Endothelial cell of umbilical vein (primary cell): ENCODE results near the gene ETNK2. TPM values are rescaled to one million over a fixed set of nuclear protein-coding genes. Genes with fewer than 3 reads are reported as not detected.

Experiments
- BruUV-seq: library from RNA; stranded (reverse); fragments of 400-500 nt; replicated peaks from 2 replicates; lab custom pipeline; 2021; lab: Mats Ljungman, UMichigan
- CTCF ChIA-PET: fragments of 300-600, 350-600 bp; sonication (Branson Sonifier 250); formaldehyde crosslinking; loops from one replicate; lab custom pipeline; 2021; ENCODE audit warnings: antibody characterized with exemption, inconsistent platforms; lab: Charles Lee
- POLR2A ChIA-PET: fragments of 300-600, 350-600 bp; sonication (Branson Sonifier 250); formaldehyde crosslinking; loops from one replicate; lab custom pipeline; 2021; ENCODE audit warnings: antibody characterized with exemption, inconsistent platforms; lab: Charles Lee
- DNase-seq: peaks from one replicate; pipeline ENCODE4 v3.0.0-alpha.2; 2011; ENCODE audit warnings: low read depth, low spot score
- FAIRE-seq: peaks from 2 replicates; lab custom pipeline; 2011; peaks lifted over from hg19 to GRCh38; lab: Jason Lieb, UNC
- H2AFZ ChIP-seq: 2 replicates; pipeline ENCODE4 v1.6.0; 2012; ENCODE audit warnings: low read depth, low read length, control low read depth, inconsistent platforms
- H3K27ac ChIP-seq: 2 replicates; pipeline ENCODE4 v1.5.1; 2011; ENCODE audit warnings: low read depth, mild to moderate bottlenecking, control low read depth, low read length, moderate library complexity; ENCODE audit not compliant: insufficient read depth
- H3K27me3 ChIP-seq, 2 experiments: 2 replicates each; pipeline versions ENCODE4 v1.6.0 to v1.6.1; 2011; ENCODE audit warnings: low read length in 2 of 2, mixed read lengths in 1 of 2; ENCODE audit not compliant: control insufficient read depth in 2 of 2, insufficient read depth in 2 of 2
- H3K36me3 ChIP-seq, 2 experiments: 2 replicates in 1 of 2; 3 replicates in 1 of 2; pipeline ENCODE4 v1.5.1; 2011; ENCODE audit warnings: low read length in 2 of 2, mild to moderate bottlenecking in 1 of 2, moderate library complexity in 1 of 2; ENCODE audit not compliant: control insufficient read depth in 2 of 2, insufficient read depth in 2 of 2; ENCODE audit errors: extremely low read depth in 1 of 2
- H3K4me1 ChIP-seq: 3 replicates; pipeline ENCODE4 v1.5.1; 2011; ENCODE audit warnings: mild to moderate bottlenecking, low read length; ENCODE audit not compliant: control insufficient read depth, insufficient read depth; ENCODE audit errors: extremely low read depth
- H3K4me2 ChIP-seq: 2 replicates; pipeline ENCODE4 v1.6.1; 2011; ENCODE audit warnings: low read length, control low read depth, mixed read lengths; ENCODE audit not compliant: insufficient read depth
- H3K4me3 ChIP-seq, 3 experiments: fragments of 200-600 bp in 1 of 3; sonication (generic), shearing (Covaris generic) in 1 of 3; replicated peaks in 1 of 3; 2 replicates each; pipeline ENCODE4 v1.5.1; 2011 to 2016; ENCODE audit warnings: control low read depth in 3 of 3, low read length in 3 of 3, mild to moderate bottlenecking in 2 of 3, inconsistent platforms in 1 of 3, low read depth in 1 of 3, moderate library complexity in 1 of 3; ENCODE audit not compliant: insufficient read depth in 1 of 3
- H3K79me2 ChIP-seq: 2 replicates; pipeline ENCODE4 v1.6.0; 2012; ENCODE audit warnings: low read length, inconsistent platforms; ENCODE audit not compliant: control insufficient read depth, insufficient read depth
- H3K9ac ChIP-seq: replicated peaks from 2 replicates; pipeline ENCODE3; 2011; ENCODE audit warnings: low read length, control low read depth; ENCODE audit not compliant: insufficient read depth; ENCODE audit errors: extremely low read depth
- H3K9me1 ChIP-seq: replicated peaks from 3 replicates; pipeline ENCODE4 v1.6.0; 2011; ENCODE audit warnings: mild to moderate bottlenecking, low read length; ENCODE audit not compliant: control insufficient read depth, insufficient read depth; ENCODE audit errors: extremely low read depth
- H3K9me3 ChIP-seq: replicated peaks from 2 replicates; pipeline ENCODE4 v1.5.1; 2012; ENCODE audit warnings: low read length, inconsistent platforms; ENCODE audit not compliant: control insufficient read depth, insufficient read depth
- H4K20me1 ChIP-seq: replicated peaks from 2 replicates; pipeline ENCODE3; 2011; ENCODE audit warnings: mild to moderate bottlenecking, low read length; ENCODE audit not compliant: control insufficient read depth, insufficient read depth; ENCODE audit errors: extremely low read depth
- EZH2 ChIP-seq: IDR thresholded peaks from 2 replicates; pipeline ENCODE4 v1.6.1; 2012; ENCODE audit warnings: borderline replicate concordance, low read depth, mild to moderate bottlenecking, moderate library complexity, low read length, inconsistent platforms; ENCODE audit not compliant: severe bottlenecking
- FOS ChIP-seq: IDR thresholded peaks from 2 replicates; pipeline ENCODE4 v1.6.1; 2011; ENCODE audit warnings: mild to moderate bottlenecking, low read length, moderate library complexity, borderline replicate concordance; ENCODE audit not compliant: insufficient read depth
- GATA2 ChIP-seq: IDR thresholded peaks from 2 replicates; pipeline ENCODE4 v1.7.0; 2011; ENCODE audit warnings: low read depth, mild to moderate bottlenecking, moderate library complexity, mixed read lengths, low read length; ENCODE audit not compliant: insufficient read length, insufficient read depth
- JUN ChIP-seq: IDR thresholded peaks from 2 replicates; pipeline ENCODE4 v1.6.1; 2011; ENCODE audit warnings: borderline replicate concordance, low read depth; ENCODE audit not compliant: insufficient read length, insufficient read depth
- MYC ChIP-seq: IDR thresholded peaks from one replicate; pipeline ENCODE4 v1.6.1; 2011; ENCODE audit warnings: mild to moderate bottlenecking, low read depth, low read length
- POLR2A ChIP-seq: IDR thresholded peaks from 2 replicates; pipeline ENCODE4 v1.6.1; 2012; ENCODE audit warnings: low read depth, mild to moderate bottlenecking, control low read depth, low read length
- POLR2AphosphoS5 ChIP-seq: IDR thresholded peaks from 2 replicates; pipeline ENCODE4 v1.6.1; 2012; ENCODE audit warnings: low read depth, mild to moderate bottlenecking, control low read depth, low read length, moderate library complexity; ENCODE audit not compliant: insufficient read depth
- dilution Hi-C: fragments of 300-500 bp; cut with MboI; formaldehyde crosslinking; loops from one replicate; pipeline ENCODE4 v1.15.0; 2019; ENCODE audit warnings: low sequenced_read_pairs; ENCODE audit not compliant: extremely low pct_ligation_motif_present
- intact Hi-C: fragments of 100-400 bp; cut with micrococcal nuclease; formaldehyde crosslinking; loops from one replicate; pipeline ENCODE4 v1.10.0; 2022
- polyA plus RNA-seq, 4 experiments: library from polyadenylated mRNA; depleted of rRNA in 3 of 4; stranded (reverse) in 3 of 4; unstranded in 1 of 4; fragments of >200 nt; gene quantifications; 2 replicates each; pipeline versions ENCODE4 v1.2.1 to v1.2.3, GENCODE V29; 2011 to 2012; ENCODE audit warnings: missing spikeins in 1 of 4
- total RNA-seq: library from RNA; stranded (reverse); gene quantifications from 2 replicates; pipeline ENCODE4 v1.2.3, GENCODE V29; 2021
- TF ChIP-seq, protein P1 (sequence below), 2 donors: IDR thresholded peaks; 1 replicate in 1 of 2; 2 replicates in 1 of 2; pipeline ENCODE4 v1.5.1; 2011; ENCODE audit warnings: low read length in 2 of 2, mild to moderate bottlenecking in 2 of 2, moderate library complexity in 2 of 2, control low read depth in 1 of 2, inconsistent platforms in 1 of 2, low read depth in 1 of 2; ENCODE audit not compliant: insufficient read depth in 1 of 2; ENCODE audit errors: extremely low read depth in 1 of 2
- TF ChIP-seq, protein P2 (sequence below): IDR thresholded peaks from 2 replicates; pipeline ENCODE4 v1.6.1; 2011; ENCODE audit not compliant: insufficient read depth, insufficient read length

The ETNK2 gene
- total and polyA plus RNA-seq, 2 donors (not counting 3 experiments of a cell fraction or from before 2014, with no cell fraction given), result 13.5 to 27.5 TPM

DNA sequence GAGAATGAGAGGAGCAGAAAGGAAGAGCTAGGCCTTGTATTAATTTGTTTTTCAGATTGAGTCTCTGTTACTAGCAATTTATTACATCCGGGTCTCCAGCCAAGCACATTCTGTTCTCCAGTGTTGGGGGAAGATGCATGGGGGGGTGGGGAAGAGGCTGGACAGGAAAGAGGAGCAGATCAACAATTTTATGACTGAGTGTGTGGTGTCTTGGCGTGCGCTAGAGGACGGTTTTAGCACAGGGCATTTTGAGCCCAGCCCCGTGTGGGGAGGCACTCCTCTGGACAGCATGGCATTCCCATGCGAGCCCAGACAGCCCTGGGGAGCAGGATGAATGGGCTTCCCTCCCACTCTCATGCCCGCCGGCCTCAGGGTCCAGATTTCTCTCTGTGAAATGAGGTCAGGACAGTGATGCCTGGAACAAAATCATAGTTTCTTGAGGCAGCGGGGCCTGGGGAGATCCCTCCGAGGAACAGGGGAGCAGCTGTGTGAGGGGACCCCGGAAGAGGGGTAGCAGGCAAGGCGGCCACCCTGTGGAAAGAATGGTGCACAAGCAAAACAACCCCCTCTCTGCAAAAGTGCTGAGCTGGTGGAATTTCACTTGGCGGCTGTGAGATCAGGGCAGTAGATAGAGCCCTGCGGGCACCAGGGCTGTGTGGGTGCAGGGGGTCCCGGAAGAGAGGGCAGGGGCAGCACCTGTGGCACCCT lies 62.6 kb downstream of the ETNK2 start:
- no peaks in the 10 kb centered on the region for H3K27me3 ChIP-seq
- H3K9me3 ChIP-seq, result no peaks in the 10 kb centered on the region
- intact Hi-C loops, result no loop called here
- DNase-seq (peak; percentile 50), FAIRE-seq (peak; percentile 89)
- H4K20me1 ChIP-seq, result no peaks in the 10 kb centered on the region
- TF ChIP-seq POLR2AphosphoS5 (no peak), POLR2A (no peak), FOS (no peak)
- H3K4me1 ChIP-seq, result peaks cover 25% of the 10 kb centered on the region
- H3K9ac ChIP-seq, result no peak overlapping the region
- H3K4me2 ChIP-seq, result peak overlapping the region; percentile 23
- H3K9me1 ChIP-seq, result no peaks in the 10 kb centered on the region
- POLR2A ChIA-PET, result no interaction called here
- no peak overlapping the region for H3K4me3 ChIP-seq
- no TSS peak for BruUV-seq
- peak overlapping the region; percentile 6 for H3K27ac ChIP-seq
- dilution Hi-C loops, result no loop called here
- no peaks in the 10 kb centered on the region for H3K36me3 ChIP-seq
- H3K79me2 ChIP-seq, result peaks cover 24% of the 10 kb centered on the region
- CTCF ChIA-PET, result interaction anchor here (0.6 to 2.7 kb wide), 11 partner anchors 9 to 309 kb away, joined by 3 to 24 read pairs (median 4); partner anchors contain the start of gene SOX13
- no peak overlapping the region for H2AFZ ChIP-seq

DNA sequence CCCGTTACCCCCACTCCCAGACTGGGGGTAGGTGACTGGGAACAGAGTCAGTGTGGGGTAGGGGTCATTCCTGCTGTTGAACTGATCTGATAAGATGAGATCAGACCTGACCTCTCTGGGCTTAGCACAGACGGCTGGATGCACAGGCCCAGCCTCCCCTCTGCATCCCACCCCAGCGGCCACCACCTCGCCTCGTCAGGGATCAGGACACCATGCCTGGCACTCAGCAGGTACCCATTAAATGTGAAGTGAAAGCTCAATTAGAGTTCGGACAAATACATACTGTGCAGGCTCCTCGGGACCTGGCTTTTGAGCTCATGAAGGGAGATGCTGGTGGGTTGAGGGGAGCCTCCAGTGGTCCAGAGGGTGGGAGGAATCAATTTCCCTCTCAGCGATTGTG lies 63.2 kb downstream of the ETNK2 start:
- dilution Hi-C loops, result no loop called here
- H3K9me1 ChIP-seq, result no peaks in the 10 kb centered on the region
- H3K4me3 ChIP-seq, result no peak overlapping the region
- H3K4me2 ChIP-seq, result peak overlapping the region; percentile 23
- H3K4me1 ChIP-seq, result peaks cover 25% of the 10 kb centered on the region
- no peaks in the 10 kb centered on the region for H3K36me3 ChIP-seq
- no peak overlapping the region for H2AFZ ChIP-seq
- intact Hi-C loops, result loop anchor here (1.0 kb wide), 1 partner anchor 14 kb away; no protein-coding TSS in a partner anchor
- no peak for TF ChIP-seq MYC
- no peak for TF ChIP-seq POLR2AphosphoS5
- TF ChIP-seq EZH2, result no peak
- TF ChIP-seq FOS, result no peak
- TF ChIP-seq, protein P1, sequence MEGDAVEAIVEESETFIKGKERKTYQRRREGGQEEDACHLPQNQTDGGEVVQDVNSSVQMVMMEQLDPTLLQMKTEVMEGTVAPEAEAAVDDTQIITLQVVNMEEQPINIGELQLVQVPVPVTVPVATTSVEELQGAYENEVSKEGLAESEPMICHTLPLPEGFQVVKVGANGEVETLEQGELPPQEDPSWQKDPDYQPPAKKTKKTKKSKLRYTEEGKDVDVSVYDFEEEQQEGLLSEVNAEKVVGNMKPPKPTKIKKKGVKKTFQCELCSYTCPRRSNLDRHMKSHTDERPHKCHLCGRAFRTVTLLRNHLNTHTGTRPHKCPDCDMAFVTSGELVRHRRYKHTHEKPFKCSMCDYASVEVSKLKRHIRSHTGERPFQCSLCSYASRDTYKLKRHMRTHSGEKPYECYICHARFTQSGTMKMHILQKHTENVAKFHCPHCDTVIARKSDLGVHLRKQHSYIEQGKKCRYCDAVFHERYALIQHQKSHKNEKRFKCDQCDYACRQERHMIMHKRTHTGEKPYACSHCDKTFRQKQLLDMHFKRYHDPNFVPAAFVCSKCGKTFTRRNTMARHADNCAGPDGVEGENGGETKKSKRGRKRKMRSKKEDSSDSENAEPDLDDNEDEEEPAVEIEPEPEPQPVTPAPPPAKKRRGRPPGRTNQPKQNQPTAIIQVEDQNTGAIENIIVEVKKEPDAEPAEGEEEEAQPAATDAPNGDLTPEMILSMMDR (IDR thresholded peaks at IDR 0.05; ENCODE audit: extremely low read depth in 1 of 2, insufficient read depth in 1 of 2, low read depth in 1 of 2, low read length in 2 of 2), result no peak
- TF ChIP-seq GATA2, result no peak
- no peak for TF ChIP-seq JUN
- TF ChIP-seq, protein P2, sequence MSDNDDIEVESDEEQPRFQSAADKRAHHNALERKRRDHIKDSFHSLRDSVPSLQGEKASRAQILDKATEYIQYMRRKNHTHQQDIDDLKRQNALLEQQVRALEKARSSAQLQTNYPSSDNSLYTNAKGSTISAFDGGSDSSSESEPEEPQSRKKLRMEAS, result no peak
- no peak for TF ChIP-seq POLR2A
- ChIA-PET POLR2A (no interaction called here), CTCF (interaction anchor here (0.6 to 2.7 kb wide), 9 partner anchors 8 to 228 kb away, joined by 3 to 24 read pairs (median 3); partner anchors contain the start of gene SOX13)
- H3K9me3 ChIP-seq, result no peaks in the 10 kb centered on the region
- DNase-seq (no peak), FAIRE-seq (no peak)
- no peak overlapping the region for H3K9ac ChIP-seq
- H4K20me1 ChIP-seq, result no peaks in the 10 kb centered on the region
- no TSS peak for BruUV-seq
- H3K79me2 ChIP-seq, result peaks cover 22% of the 10 kb centered on the region
- no peaks in the 10 kb centered on the region for H3K27me3 ChIP-seq
- H3K27ac ChIP-seq, result peak overlapping the region; percentile 6
